HFFc6 (cell line): ENCODE measurements around the gene FMN1. TPM values are rescaled to one million over a fixed set of nuclear protein-coding genes. Genes with fewer than 3 reads are reported as not detected.
"Not testable (repeated sequence)": the region's sequence is repeated elsewhere in the genome, so short reads cannot be mapped to it uniquely, and the experiment has no call there.

Source experiments
- DNase-seq: peaks from one replicate; pipeline ENCODE4 v3.0.0-alpha.2; 2018
- H3K27ac Mint-ChIP-seq: 2 replicates; pipeline ENCODE4 v1.8.0; 2020; ENCODE audit warnings: mild to moderate bottlenecking, mixed read lengths
- H3K27me3 Mint-ChIP-seq: 2 replicates; pipeline ENCODE4 v1.8.0; 2021; ENCODE audit warnings: mild to moderate bottlenecking, moderate library complexity, mixed read lengths; ENCODE audit not compliant: insufficient read depth
- H3K36me3 Mint-ChIP-seq: 2 replicates; pipeline ENCODE4 v1.8.0; 2021; ENCODE audit warnings: low read depth, mixed read lengths
- H3K4me1 Mint-ChIP-seq: 2 replicates; pipeline ENCODE4 v1.8.0; 2020; ENCODE audit warnings: low read depth, mixed read lengths
- H3K4me3 Mint-ChIP-seq: 2 replicates; pipeline ENCODE4 v1.8.0; 2020; ENCODE audit warnings: mild to moderate bottlenecking, moderate library complexity, mixed read lengths
- H3K9me3 Mint-ChIP-seq: 2 replicates; pipeline ENCODE4 v1.8.0; 2020; ENCODE audit warnings: mild to moderate bottlenecking, mixed read lengths
- total RNA-seq, 6 experiments: library from RNA; stranded (reverse); fragmentation: NEBNext Ultra II Directional; extraction: Animal tissue kit (Norgen Biotek cat#: 25700); gene quantifications; 2 replicates in 1 of 6; 3 replicates in 5 of 6; pipeline ENCODE4 v1.2.3, GENCODE V29; 2021
- TF ChIP-seq, protein P1 (sequence below): fragments of 200-600 bp; sonication (generic); IDR thresholded peaks from 2 replicates; pipeline ENCODE4 v1.5.0; 2021; ENCODE audit warnings: antibody characterized with exemption, mild to moderate bottlenecking

The FMN1 gene
- total RNA-seq, 6 experiments from 2014 or later, result 8.3 to 14.0 (median 12.6) TPM

DNA sequence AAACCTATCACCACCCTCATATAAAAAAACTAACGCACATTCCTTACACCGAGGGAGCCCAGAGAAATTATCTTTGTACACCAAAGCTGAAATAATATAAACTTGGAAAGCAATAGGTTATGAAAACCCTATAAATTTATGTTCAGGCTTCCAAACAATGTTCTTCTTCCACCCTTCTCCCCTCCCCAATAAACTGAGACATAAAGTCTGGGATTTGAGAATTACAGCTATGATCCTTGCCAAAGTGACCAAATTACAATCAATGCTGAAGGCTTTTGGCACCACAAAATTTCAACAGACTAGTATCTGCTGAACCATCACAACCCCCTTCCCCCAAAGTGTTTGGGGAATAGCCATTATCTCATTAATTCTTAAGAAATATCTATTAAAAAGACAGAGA is 237.8 kb downstream of the FMN1 start:
- Mint-ChIP-seq H3K27ac (peak overlapping the region; percentile 86), H3K9me3 (no peaks in the 10 kb centered on the region), H3K36me3 (peaks cover 25% of the 10 kb centered on the region; the same call in 1 of the 2 replicates), H3K4me1 (peaks cover 76% of the 10 kb centered on the region), H3K27me3 (no peaks in the 10 kb centered on the region), H3K4me3 (no peak overlapping the region)
- DNase-seq, result no peak
- TF ChIP-seq, protein P1, sequence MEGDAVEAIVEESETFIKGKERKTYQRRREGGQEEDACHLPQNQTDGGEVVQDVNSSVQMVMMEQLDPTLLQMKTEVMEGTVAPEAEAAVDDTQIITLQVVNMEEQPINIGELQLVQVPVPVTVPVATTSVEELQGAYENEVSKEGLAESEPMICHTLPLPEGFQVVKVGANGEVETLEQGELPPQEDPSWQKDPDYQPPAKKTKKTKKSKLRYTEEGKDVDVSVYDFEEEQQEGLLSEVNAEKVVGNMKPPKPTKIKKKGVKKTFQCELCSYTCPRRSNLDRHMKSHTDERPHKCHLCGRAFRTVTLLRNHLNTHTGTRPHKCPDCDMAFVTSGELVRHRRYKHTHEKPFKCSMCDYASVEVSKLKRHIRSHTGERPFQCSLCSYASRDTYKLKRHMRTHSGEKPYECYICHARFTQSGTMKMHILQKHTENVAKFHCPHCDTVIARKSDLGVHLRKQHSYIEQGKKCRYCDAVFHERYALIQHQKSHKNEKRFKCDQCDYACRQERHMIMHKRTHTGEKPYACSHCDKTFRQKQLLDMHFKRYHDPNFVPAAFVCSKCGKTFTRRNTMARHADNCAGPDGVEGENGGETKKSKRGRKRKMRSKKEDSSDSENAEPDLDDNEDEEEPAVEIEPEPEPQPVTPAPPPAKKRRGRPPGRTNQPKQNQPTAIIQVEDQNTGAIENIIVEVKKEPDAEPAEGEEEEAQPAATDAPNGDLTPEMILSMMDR, result no peak

DNA sequence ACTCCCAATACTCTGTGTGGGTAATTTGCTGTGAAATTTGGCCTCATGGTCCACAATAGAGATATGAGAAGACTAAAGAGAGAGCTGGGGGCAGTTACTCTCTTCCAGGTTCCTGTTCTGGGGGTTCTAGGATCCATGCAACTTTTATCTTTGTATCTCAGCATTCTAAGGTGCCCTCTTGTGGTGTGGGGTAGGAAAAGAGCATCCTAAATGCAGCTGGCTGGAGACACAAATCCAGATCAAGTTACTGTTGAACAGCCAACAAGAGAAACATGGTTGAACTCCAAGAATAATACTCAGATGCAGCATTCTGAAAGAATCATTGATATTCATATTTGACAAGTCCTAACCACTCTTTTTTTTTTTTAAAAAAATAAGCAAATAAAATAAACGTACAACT is 238.5 kb downstream of the FMN1 start:
- no peaks in the 10 kb centered on the region for H3K9me3 Mint-ChIP-seq
- H3K27me3 Mint-ChIP-seq, result no peaks in the 10 kb centered on the region

DNA sequence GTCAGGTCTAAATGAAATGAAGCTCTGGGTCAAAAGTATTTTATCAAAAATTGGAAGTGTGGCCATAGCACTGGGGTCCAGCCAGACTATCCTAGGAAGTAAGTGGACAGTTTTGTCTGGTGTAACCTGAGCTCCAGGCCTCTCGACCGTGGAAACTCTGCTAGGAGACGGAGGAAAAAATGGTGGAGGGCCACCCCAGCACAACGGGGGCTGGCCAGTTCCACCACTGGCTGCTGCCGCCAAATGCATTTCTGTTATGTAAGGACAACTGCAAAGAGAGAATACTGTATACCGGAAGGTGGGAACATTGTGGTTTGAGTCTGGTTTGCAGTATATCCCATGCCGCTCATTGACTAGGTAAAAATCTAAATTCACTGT is 241.0 kb downstream of the FMN1 start:
- H3K27me3 Mint-ChIP-seq, result no peaks in the 10 kb centered on the region; the same call in 1 of the 2 replicates
- H3K27ac Mint-ChIP-seq, result peak overlapping the region; percentile 86
- peaks cover 30% of the 10 kb centered on the region for H3K36me3 Mint-ChIP-seq
- peaks cover 81% of the 10 kb centered on the region for H3K4me1 Mint-ChIP-seq
- DNase-seq, result no peak
- TF ChIP-seq, protein P1, result no peak
- H3K4me3 Mint-ChIP-seq, result no peak overlapping the region
- peaks cover 6% of the 10 kb centered on the region; the same call in 1 of the 2 replicates for H3K9me3 Mint-ChIP-seq

More for the DNA sequence above, 238.5 kb downstream of the FMN1 start:
- H3K27ac Mint-ChIP-seq, result peak overlapping the region; percentile 86
- H3K4me3 Mint-ChIP-seq, result no peak overlapping the region
- peak; percentile 70 for DNase-seq
- peaks cover 82% of the 10 kb centered on the region for H3K4me1 Mint-ChIP-seq
- peaks cover 20% of the 10 kb centered on the region; the same call in 1 of the 2 replicates for H3K36me3 Mint-ChIP-seq
- TF ChIP-seq, protein P1, result peak; percentile 83

DNA sequence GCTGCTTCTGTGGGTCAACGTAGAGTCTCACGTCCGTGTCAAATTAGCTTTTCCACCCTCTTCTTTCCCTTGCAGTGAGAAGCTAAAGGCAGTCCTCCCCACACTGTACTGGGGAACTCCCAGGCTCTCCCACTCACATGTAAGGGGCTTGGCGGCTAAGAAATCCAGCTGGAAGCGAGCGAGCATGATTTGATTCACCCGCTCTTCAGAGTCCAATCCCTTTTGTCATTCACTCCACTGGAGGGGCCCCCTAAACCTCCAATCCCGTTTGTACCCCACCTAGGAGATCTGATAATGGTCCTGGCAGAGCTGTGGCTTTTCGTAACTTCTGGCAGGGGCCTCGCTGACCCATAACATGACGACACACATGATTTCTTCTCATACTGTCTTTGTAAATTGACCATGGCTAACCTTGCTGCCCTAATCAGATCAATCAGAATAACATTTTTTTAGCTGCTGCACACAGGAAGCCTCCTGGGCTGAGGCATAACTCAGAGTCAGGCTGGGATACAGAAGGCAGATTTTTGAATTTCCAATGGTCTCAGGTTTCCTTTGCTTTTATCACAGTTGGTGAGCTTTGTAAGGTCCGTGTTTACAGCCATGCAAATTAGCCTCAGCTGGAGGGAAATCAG is 241.5 kb downstream of the FMN1 start:
- DNase-seq, result no peak
- TF ChIP-seq, protein P1, result no peak
- Mint-ChIP-seq H3K27ac (peak overlapping the region; percentile 86), H3K9me3 (peaks cover 6% of the 10 kb centered on the region; the same call in 1 of the 2 replicates), H3K4me1 (peaks cover 76% of the 10 kb centered on the region), H3K27me3 (no peaks in the 10 kb centered on the region; the same call in 1 of the 2 replicates), H3K36me3 (peaks cover 30% of the 10 kb centered on the region), H3K4me3 (no peak overlapping the region)

DNA sequence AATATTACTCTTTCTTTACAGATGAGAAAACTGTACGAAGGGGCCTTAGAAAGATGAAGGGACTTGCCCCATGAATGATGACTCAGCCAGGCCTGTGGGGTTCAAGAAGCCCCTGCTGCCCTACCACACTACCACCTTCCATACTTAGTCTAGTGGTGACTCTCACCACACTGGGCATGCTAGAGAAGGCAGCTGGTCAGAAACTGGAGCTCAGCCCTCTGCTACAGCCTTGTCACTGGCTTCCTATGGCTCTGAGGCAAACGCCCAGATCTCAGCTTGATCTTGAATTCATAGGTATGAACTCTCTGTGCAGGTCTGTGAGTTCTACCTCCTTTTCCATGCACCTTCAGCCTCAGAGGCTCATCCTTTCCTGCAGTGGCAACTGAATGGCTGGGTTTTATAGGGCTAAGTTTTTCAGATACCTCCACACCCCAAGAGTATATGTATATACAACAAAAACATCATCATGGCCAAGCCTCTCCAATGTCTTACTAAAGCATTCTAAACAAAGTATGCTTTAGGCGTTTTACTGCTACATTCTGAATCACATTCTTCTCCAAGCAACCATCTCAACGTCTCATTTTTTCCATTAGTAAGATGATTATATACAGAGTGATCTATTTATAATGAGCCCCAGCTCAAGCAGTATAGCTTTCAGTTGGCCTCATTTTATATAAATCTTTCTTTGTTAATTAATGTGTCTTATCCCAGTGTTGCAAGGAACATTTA is 242.6 kb downstream of the FMN1 start:
- Mint-ChIP-seq H3K4me1 (peaks cover 81% of the 10 kb centered on the region), H3K36me3 (peaks cover 30% of the 10 kb centered on the region), H3K27ac (peak overlapping the region; percentile 86), H3K4me3 (peak overlapping the region; percentile 20; the same call in 1 of the 2 replicates), H3K9me3 (peaks cover 6% of the 10 kb centered on the region; the same call in 1 of the 2 replicates), H3K27me3 (no peaks in the 10 kb centered on the region; the same call in 1 of the 2 replicates)
- DNase-seq, result peak; percentile 60
- TF ChIP-seq, protein P1, result no peak

DNA sequence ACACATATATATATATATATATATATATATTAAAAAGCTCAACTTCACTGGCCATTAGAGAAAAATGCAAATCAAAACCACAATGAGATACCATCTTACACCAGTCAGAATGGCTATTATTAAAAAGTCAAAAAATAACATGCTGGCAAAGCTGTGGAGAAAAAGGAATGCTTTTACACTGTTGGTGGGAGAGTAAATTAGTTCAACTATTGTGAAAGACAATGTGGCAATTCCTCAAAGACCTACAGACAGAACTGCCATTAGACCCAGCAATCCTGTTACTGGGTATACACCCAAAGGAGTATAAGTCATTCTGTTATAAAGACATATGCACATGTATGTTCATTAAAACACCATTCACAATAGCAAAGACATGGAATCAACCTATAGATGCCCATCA is 244.5 kb downstream of the FMN1 start:
- DNase-seq, H3K27me3 Mint-ChIP-seq, H3K4me3 Mint-ChIP-seq, H3K9me3 Mint-ChIP-seq, H3K27ac Mint-ChIP-seq: not testable (repeated sequence)
- peaks cover 33% of the 10 kb centered on the region for H3K36me3 Mint-ChIP-seq
- H3K4me1 Mint-ChIP-seq, result peaks cover 76% of the 10 kb centered on the region
